GM23248 (cell line): Measurements from ENCODE around the gene ASIC5.

ENCODE experiments used
- EZH2 ChIP-seq: fragments of 200-600 bp; sonication (generic); IDR thresholded peaks from 2 replicates; pipeline ENCODE4 v1.6.1; 2018; ENCODE audit warnings: antibody characterized with exemption, mild to moderate bottlenecking; ENCODE audit not compliant: insufficient read depth, poor library complexity, severe bottlenecking
- EZH2phosphoT487 ChIP-seq: fragments of 200-600 bp; sonication (generic); IDR thresholded peaks from 2 replicates; pipeline ENCODE4 v1.6.1; 2018; ENCODE audit warnings: antibody characterized with exemption, moderate library complexity, mild to moderate bottlenecking, low read depth; ENCODE audit not compliant: insufficient read depth

DNA sequence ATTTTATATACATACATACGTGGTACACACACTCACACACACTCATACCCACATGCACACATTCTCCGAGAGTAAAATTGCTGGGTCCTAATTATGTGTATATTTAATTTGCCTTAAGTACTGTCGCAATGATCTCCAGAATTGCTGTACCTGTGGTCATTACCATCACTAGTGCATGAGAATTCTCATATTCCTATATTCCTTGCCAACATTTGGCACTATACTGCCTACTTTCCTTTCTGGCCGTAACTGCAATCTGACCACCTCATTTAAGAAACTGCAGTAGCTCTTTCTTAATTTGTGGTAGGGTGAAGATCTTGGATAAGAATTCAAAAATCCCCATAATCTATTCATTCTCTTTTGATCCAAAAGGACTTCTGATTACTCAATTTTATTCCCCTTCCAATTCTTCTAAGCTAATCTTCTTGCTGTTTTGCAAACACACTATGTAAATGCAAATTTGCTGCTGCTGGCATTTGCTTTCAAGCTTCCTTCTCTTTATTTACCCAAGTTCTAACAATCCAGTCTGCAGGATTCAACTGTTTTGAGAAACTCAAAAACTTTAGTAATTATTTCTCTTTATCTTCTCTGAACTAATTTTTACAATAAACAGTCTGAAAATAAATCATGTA, 45.1 kb downstream of the ASIC5 start:
- TF ChIP-seq EZH2phosphoT487 (no peak), EZH2 (no peak)
